HG03103 (cell line): ENCODE results near the gene TECPR2.

Experiments used
- ATAC-seq: cut with Tn5 transposase; IDR thresholded peaks from one replicate; pipeline ENCODE4 v1.9.1; 2021; ENCODE audit warnings: low read depth; ENCODE audit not compliant: unreplicated experiment

The TECPR2 gene

GRCh38 chr14:102461490-102462338 is 99.0 kb downstream of the TECPR2 start:
- no peak for ATAC-seq

GRCh38 chr14:102462391-102462790 is 99.7 kb downstream of the TECPR2 start:
- ATAC-seq: no peak

GRCh38 chr14:102464006-102464405 is 101.3 kb downstream of the TECPR2 start:
- no peak for ATAC-seq

- ATAC-seq: no peak
Observed at GRCh38 chr14:102464846-102465341, 102.2 kb downstream of the TECPR2 start.

GRCh38 chr14:102469261-102469660 is 106.5 kb downstream of the TECPR2 start:
- no peak for ATAC-seq

GRCh38 chr14:102471921-102472790 is 109.4 kb downstream of the TECPR2 start:
- ATAC-seq: no peak

GRCh38 chr14:102472791-102473150 is 110.0 kb downstream of the TECPR2 start:
- ATAC-seq: no peak

- no peak for ATAC-seq
Observed at GRCh38 chr14:102473559-102473958, 110.8 kb downstream of the TECPR2 start.

GRCh38 chr14:102474934-102475333 is 112.2 kb downstream of the TECPR2 start:
- ATAC-seq: no peak

- ATAC-seq: no peak
Observed at GRCh38 chr14:102479107-102479506, 116.4 kb downstream of the TECPR2 start.

GRCh38 chr14:102479777-102480176 is 117.0 kb downstream of the TECPR2 start:
- ATAC-seq: no peak

GRCh38 chr14:102481371-102481770 is 118.6 kb downstream of the TECPR2 start:
- no peak for ATAC-seq

- ATAC-seq: no peak
Observed at GRCh38 chr14:102481791-102482238, 119.1 kb downstream of the TECPR2 start.

GRCh38 chr14:102484316-102484715 is 121.6 kb downstream of the TECPR2 start:
- ATAC-seq: no peak

- ATAC-seq: no peak
Observed at GRCh38 chr14:102485693-102486512, 123.2 kb downstream of the TECPR2 start.

GRCh38 chr14:102486513-102487203 is 123.9 kb downstream of the TECPR2 start:
- ATAC-seq: no peak

- ATAC-seq: no peak
Observed at GRCh38 chr14:102487204-102487577, 124.5 kb downstream of the TECPR2 start.

- ATAC-seq: no peak
Observed at GRCh38 chr14:102490456-102490855, 127.7 kb downstream of the TECPR2 start.

- no peak for ATAC-seq
Observed at GRCh38 chr14:102491366-102491765, 128.6 kb downstream of the TECPR2 start.
